Ishikawa (cell line): Measurements from ENCODE around the gene DMD.

Source experiments
- CEBPB ChIP-seq: IDR thresholded peaks from 2 replicates; pipeline ENCODE4 v1.6.1; 2012
- CREB1 ChIP-seq: IDR thresholded peaks from 2 replicates; pipeline ENCODE4 v1.6.1; 2012; ENCODE audit warnings: low read depth
- EGR1 ChIP-seq: IDR thresholded peaks from 2 replicates; pipeline ENCODE4 v1.6.1; 2012
- EP300 ChIP-seq: IDR thresholded peaks from 2 replicates; pipeline ENCODE4 v1.6.1; 2012; ENCODE audit warnings: borderline replicate concordance
- FOXM1 ChIP-seq: IDR thresholded peaks from 2 replicates; pipeline ENCODE4 v1.6.1; 2012; ENCODE audit warnings: low read depth, borderline replicate concordance
- MAX ChIP-seq: IDR thresholded peaks from 2 replicates; pipeline ENCODE4 v1.6.1; 2012
- NFIC ChIP-seq: IDR thresholded peaks from 2 replicates; pipeline ENCODE4 v1.6.1; 2012
- RAD21 ChIP-seq: IDR thresholded peaks from 2 replicates; pipeline ENCODE4 v1.6.1; 2012; ENCODE audit warnings: low read depth
- REST ChIP-seq: IDR thresholded peaks from 2 replicates; pipeline ENCODE4 v1.6.1; 2012; ENCODE audit warnings: low read depth, mild to moderate bottlenecking
- TAF1 ChIP-seq: IDR thresholded peaks from 2 replicates; pipeline ENCODE4 v1.6.1; 2012; ENCODE audit warnings: low read depth, mild to moderate bottlenecking
- TCF12 ChIP-seq: IDR thresholded peaks from 2 replicates; pipeline ENCODE4 v1.6.1; 2012; ENCODE audit warnings: low read depth
- TEAD4 ChIP-seq: IDR thresholded peaks from 2 replicates; pipeline ENCODE4 v1.6.1; 2012
- USF1 ChIP-seq: IDR thresholded peaks from 2 replicates; pipeline ENCODE4 v1.6.1; 2012
- YY1 ChIP-seq: IDR thresholded peaks from 2 replicates; pipeline ENCODE4 v1.6.1; 2012; ENCODE audit warnings: low read depth
- ZBTB7A ChIP-seq: IDR thresholded peaks from 2 replicates; pipeline ENCODE4 v1.6.1; 2012; ENCODE audit warnings: low read depth

The DMD gene

GRCh38 chrX:31316340-31316991, 1894.9 kb downstream of the DMD start:
- TF ChIP-seq TCF12, result no peak
- TF ChIP-seq CEBPB, result no peak
- no peak for TF ChIP-seq TEAD4
- no peak for TF ChIP-seq NFIC
- TF ChIP-seq MAX, result no peak
- TF ChIP-seq ZBTB7A, result no peak
- no peak for TF ChIP-seq REST
- TF ChIP-seq EP300, result no peak
- no peak for TF ChIP-seq EGR1
- no peak for TF ChIP-seq FOXM1
- no peak for TF ChIP-seq TAF1
- TF ChIP-seq USF1, result no peak
- TF ChIP-seq CREB1, result no peak
- no peak for TF ChIP-seq RAD21

GRCh38 chrX:31314921-31315320, 1896.4 kb downstream of the DMD start:
- TF ChIP-seq USF1 (no peak), TCF12 (no peak), CREB1 (no peak), NFIC (no peak), YY1 (no peak), ZBTB7A (no peak), REST (no peak), MAX (no peak), FOXM1 (no peak)

- TF ChIP-seq TAF1, result no peak
- no peak for TF ChIP-seq NFIC
- no peak for TF ChIP-seq USF1
- TF ChIP-seq MAX, result no peak
- no peak for TF ChIP-seq YY1
- TF ChIP-seq CREB1, result no peak
- TF ChIP-seq TEAD4, result no peak
- TF ChIP-seq TCF12, result no peak
- TF ChIP-seq REST, result no peak
- no peak for TF ChIP-seq CEBPB
- TF ChIP-seq EP300, result no peak
- TF ChIP-seq RAD21, result no peak
Observed at GRCh38 chrX:31307952-31308351, 1903.4 kb downstream of the DMD start.

- TF ChIP-seq NFIC, result no peak
Observed at GRCh38 chrX:31302573-31303075, 1908.7 kb downstream of the DMD start.
